ENCODE measurements around the gene OMP.

Gene OMP

GRCh38 chr11:77074626-77075221 lies 27.9 kb upstream of the OMP start:
- no peak for TF ChIP-seq CTCF (IDR thresholded peaks at IDR 0.05; ENCODE audit: low read depth, low read length)

DNA sequence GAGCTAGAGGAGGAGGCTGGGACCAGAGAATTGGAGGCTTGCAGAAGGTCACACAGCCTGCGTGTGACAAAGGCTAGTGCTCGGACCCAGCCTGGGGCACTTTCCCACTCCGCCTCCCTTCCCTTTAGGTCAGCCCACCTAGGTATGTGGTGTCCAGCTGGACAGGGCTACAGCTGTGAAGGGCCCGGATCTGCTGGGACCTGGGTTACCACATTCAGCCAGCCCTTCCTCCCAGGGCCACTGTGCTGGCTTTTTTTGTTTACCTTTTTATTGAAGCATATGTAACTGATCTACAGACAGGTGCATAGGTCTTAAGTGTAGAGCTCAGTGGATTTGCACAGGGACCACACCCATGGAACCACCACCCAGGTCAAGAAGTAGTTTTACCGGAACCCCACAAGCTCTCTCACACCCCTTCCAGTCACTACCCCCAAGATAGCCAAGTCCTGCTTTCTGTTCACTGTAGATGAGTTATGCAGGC lies 27.2 kb upstream of the OMP start:
- no peak for TF ChIP-seq CTCF (IDR thresholded peaks at IDR 0.05; ENCODE audit: low read depth, low read length)

More at GRCh38 chr11:77074626-77075221, 27.9 kb upstream of the OMP start:
- H3K4me3 ChIP-seq (ENCODE audit: low read depth, low read length) = no peak overlapping the region

GRCh38 chr11:77079666-77080065 lies 23.0 kb upstream of the OMP start:
- no peak for TF ChIP-seq CTCF (IDR thresholded peaks at IDR 0.05; ENCODE audit: low read depth, low read length)
- H3K4me3 ChIP-seq (ENCODE audit: low read depth, low read length) = no peak overlapping the region

More for the DNA sequence above, 27.2 kb upstream of the OMP start:
- no peak overlapping the region for H3K4me3 ChIP-seq (ENCODE audit: low read depth, low read length)

- H3K4me3 ChIP-seq (ENCODE audit: low read depth, low read length) = no peak overlapping the region
- no peak for TF ChIP-seq CTCF (IDR thresholded peaks at IDR 0.05; ENCODE audit: low read depth, low read length)
Measured at GRCh38 chr11:77080643-77081210, 21.9 kb upstream of the OMP start.

DNA sequence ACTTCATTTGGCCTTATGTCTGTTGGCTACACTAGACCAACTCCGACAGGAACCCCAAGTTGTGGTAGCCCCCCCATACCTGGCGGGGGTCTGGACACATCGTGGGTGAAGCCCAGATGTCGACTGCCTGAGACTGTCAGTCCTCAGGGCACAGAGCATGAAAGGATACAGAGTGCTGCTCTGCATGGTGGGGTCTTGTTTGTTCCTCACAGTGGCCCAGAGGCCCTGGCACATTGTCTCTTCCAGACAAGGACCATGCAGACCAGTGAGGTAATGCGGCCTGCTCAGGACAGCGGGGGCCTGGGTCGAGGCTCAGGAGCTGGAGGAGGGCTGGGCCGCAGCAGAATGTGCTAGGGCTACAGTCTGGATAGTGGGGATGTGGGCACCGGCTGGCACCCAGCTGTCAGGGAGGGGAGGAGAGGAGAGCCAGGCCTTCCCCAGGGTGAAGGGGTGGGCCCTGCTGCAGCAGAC lies 21.2 kb upstream of the OMP start:
- H3K4me3 ChIP-seq (ENCODE audit: low read depth, low read length) = no peak overlapping the region
- no peak for TF ChIP-seq CTCF (IDR thresholded peaks at IDR 0.05; ENCODE audit: low read depth, low read length)

- TF ChIP-seq CTCF (IDR thresholded peaks at IDR 0.05; ENCODE audit: low read depth, low read length) = no peak
- no peak overlapping the region for H3K4me3 ChIP-seq (ENCODE audit: low read depth, low read length)
Measured at GRCh38 chr11:77081976-77082836, 20.4 kb upstream of the OMP start.
